GM18517 (cell line): ENCODE results near the gene DAPK1.

Source experiments
- ATAC-seq: cut with Tn5 transposase; IDR thresholded peaks from one replicate; pipeline ENCODE4 v1.9.1; 2021; ENCODE audit warnings: mild to moderate bottlenecking, moderate library complexity; ENCODE audit not compliant: unreplicated experiment

The DAPK1 gene

DNA sequence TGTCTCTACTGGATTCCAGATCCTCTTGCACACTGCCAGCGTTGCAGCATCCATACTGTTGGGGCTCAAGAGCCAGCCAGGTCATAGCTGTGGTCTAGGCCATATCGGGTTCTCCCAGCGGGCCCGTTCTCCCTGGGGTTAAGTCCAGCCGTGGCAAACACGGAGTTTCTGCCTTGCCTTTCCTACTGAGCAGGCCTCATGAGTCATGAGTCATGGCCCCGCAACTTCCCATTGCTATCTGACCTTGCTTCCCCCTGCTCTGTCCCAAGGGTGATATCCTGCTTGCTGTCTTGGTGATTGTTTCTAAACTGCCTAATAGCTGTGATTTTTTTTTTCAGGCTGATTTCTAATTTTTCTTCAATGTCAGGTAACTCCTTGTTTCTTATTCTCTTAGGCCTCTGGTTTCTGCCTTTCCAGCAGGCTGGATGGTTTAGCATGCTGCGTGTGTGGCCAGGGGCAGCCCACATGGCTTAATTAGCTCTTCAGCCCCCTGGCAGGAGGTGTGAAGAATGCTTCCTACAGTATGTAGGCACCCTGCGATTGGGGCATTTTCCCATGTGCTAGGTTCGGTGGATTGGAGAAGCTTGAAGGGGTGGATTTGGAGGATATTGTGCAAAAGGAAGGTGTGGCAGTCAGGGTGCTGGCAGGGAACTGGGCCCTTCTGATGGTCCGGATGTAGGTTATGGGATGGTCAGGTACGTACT, 18.7 kb downstream of the DAPK1 start:
- ATAC-seq = no peak

DNA sequence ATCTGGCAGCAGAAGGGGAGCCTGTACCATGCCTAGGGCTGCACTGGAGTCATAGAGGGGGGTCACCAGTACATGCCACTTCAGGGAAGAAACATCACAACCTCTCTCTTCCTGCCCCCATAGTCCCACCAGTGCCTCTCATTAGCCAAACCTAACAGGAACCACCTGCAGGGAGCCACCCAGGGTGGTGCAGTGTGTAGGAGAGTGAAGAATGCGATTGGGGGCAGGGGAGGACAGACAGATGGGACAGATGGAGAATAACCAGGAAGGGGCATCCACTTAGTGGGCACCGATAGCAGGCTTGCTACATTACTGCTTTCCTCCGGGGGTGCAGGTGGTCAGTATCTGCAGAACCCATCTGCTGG, 19.2 kb downstream of the DAPK1 start:
- ATAC-seq = no peak

DNA sequence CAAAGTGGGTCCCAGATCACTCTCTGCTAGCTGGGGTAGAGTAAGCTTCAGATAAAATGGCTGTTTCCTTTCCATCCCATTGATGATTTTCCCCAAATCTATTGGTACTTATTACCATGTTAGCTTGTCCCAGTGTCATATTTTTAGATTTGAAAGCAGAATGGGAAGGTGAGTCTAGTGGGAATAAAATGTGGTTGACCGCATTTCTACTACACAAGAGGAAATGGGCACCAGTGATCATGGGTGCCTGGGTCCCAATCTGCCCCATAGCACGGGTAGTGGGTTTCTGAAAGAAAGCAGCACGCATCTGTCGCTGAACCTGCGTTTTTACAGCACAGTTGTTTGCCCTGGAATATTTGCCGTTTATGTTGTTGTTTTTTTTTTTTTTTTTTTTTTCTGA, 20.1 kb downstream of the DAPK1 start:
- ATAC-seq = no peak

DNA sequence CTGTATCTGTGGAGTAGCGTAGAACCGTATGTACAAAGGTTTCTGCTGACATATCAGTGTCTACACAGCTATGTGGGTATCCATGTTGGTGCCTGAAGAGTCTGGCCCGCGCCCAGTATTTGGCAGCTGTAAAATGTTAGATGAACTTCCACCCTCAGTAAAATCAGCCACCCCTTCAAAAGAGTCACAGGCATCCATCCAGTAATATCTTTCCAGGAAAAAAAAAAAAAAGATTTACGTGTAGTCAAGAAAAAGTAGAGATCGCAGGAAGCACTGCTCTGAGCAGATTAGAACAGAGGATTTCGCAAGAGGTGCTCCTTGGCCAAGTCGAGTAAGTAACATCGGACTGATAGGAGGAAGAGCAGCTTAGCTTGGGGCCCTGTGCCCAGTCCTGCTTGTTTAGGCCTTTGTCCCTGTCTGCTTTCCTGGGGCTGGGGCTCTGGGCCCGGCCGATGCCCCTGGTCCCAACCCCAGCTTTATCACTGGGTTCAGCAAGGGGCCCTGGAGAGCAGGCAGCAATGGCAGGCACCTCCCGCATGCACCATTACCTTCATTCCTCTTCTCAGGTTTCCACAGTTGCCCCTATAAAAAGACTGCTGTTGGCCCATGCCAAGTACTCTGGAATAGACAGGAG, 21.2 kb downstream of the DAPK1 start:
- no peak for ATAC-seq

DNA sequence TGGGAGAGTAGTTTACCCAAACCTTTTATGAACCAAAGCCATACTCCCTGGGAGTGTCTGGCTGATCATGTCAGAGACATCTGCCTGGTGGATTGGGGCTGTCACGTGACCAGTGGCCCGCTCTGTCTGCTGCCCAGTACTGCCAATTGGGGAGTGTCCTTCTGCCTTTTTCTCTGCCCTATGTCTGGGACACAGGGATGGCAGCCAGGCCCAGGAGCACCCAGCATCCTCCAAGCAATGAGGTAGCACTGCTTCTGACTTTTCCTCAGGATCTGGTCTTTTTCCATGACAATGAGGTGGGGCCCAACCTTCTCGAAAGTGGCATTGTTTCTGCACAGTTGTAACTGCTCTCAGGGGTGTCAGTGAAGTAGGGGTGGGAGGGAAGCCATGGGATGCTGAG, 21.8 kb downstream of the DAPK1 start:
- no peak for ATAC-seq

DNA sequence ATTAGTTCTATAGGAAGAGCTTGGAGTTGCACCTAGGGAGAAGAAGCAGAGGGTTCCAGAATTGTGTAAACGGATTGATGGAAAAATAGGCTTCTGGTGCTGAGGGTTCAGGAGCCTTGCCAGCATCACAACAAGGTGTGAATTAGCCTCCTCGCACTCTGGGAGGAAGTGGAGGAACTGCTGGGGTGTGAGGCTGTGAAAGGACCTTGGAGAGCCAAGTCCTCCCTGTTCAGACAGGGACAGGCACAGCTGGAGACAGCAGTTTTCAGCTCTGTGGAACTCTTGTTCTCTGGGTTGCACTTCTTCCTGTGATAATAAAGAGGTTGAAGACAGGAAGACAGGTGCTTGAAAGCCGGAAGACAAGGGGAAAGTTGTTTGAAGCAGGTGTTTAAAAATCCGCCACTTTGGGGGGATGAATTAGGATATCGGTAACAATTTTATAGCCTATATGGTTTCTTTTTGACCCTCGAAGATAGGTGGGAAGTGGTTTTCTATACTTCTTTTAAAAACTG, 22.6 kb downstream of the DAPK1 start:
- no peak for ATAC-seq

DNA sequence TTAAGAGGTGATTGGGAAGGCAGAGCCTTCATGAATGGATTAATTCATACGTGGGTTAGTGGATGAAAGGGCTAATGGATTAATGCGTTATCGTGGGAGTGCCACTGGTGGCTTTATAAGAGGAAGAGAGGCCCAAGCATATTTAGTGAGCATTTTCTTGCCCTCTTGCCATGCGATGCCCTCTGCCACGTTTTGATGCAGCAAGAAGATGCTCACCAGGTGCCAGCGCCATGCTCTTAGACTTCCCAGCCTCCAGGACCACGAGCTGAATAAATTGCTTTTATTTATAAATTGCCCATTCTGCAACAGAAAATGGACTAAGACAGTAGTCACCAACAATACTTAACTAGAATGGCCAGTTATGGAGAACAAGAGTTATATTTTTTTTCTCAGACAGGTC, 24.2 kb downstream of the DAPK1 start:
- ATAC-seq = no peak

GRCh38 chr9:87524061-87524460, 26.4 kb downstream of the DAPK1 start:
- no peak for ATAC-seq

DNA sequence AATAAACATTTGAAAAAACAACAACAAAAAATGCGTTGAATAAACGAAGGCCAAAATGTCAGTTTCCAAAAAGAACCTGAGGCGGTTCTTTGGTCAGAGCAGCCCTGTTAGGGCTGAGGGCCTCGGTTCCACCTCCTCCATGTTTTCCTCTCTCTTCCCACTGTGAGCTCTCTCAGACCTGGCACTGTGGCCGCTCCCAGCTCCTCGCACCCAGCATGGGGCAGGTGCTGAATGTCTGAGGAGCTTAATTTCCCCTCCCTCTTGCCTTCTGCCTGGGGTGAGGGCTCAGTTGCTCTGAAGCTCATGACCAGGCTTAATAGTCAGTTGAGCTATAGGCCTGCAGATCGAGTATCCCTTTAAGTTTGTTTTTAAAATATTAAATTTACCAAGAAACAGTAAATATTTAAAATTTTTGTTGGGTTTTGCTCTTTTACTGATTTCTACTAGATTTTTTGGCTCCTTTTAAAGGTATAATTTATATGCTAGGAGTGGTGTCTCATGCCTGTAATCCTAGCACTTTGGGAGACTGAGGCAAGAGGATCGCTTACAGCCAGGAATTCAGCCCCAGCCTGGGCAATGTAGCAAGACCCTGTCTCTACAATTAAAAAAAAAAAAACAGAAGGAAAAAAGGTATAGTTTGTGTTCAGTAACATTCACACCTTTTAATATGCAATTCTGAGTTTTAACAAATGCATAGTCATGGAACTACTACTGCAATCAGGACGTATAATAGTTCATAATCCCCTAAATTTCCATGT, 28.1 kb downstream of the DAPK1 start:
- no peak for ATAC-seq

DNA sequence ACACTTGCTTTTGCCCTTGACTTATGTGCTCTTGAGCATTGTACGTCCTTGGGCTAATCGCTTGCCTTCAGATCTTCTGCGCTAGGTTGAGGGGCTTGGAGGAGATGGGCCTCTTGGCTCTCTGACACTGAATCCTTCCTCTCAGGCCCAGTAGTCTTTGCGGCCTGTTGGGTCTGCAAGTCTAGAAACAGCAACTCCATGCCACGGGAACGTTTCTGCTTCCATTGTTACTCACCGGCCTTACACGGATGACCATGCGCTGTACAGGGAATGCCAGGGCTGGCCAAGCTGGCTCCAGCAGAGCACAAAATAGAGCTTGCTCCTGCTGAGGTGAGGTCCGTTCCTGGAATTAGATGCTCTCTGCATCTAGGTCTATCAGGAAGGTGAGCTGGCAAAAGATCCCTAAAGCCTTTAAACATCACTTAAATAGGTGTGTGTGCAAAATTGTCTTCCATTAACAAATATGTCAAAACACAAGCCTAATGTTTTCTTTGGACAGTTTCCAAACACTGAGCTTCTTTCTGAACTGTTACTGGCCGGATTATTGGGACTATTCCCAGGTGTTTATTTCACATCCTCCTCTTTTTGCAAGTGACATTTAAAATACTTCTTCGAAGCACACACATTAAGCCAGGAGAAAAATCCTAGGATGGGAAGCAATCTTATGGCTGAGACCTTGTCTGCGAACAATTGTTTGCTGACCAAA, 29.7 kb downstream of the DAPK1 start:
- no peak for ATAC-seq

- ATAC-seq = no peak
Measured at GRCh38 chr9:87528969-87529368, 31.3 kb downstream of the DAPK1 start.

- ATAC-seq = no peak
Measured at GRCh38 chr9:87529671-87530070, 32.0 kb downstream of the DAPK1 start.

GRCh38 chr9:87530716-87531115, 33.0 kb downstream of the DAPK1 start:
- ATAC-seq = no peak

DNA sequence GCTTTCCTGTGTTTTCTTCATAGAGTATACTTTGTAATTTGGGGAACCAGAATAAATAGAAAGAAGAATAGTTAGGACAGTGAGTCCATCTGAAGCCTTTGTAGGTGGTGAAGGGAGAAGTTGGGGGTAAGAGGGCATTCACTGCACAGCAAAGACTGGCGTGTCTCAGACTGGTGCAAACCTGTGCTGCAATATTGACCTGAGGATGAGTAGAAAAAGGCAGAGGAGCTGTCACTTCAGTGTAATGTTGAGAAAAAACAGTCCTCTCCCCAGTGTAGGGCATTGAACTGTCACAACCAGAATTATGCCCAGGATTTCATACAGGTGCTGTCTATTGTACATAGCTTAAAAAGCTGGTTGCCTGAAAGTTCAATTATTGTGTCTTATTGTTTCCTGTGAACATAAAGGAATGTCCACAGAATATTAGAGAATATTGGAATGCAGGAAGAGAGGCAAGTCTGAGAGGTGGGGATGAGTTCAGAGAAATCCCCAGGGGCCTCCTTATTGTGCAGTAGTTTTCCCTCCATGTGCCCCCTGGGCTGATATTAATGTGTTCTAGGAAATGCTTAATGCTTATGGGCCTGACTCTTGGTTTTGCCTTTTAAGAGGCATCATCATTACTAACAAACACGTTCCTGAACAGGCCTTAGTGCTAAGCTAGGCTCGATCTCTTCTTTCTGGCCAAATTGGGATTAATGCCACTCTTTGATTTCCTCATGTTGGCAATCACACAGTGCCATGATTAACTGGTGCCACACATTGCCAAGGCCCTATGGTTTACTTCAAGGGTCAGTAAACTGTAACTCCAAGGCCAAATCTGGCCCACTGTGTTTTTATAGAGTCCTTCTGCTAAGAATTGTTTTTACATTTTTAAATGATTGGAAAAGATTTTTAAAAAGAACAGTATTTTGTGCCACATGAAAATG, 34.0 kb downstream of the DAPK1 start:
- ATAC-seq = no peak

GRCh38 chr9:87533271-87533670, 35.6 kb downstream of the DAPK1 start:
- no peak for ATAC-seq

- ATAC-seq = no peak
Measured at GRCh38 chr9:87534036-87534435, 36.4 kb downstream of the DAPK1 start.

DNA sequence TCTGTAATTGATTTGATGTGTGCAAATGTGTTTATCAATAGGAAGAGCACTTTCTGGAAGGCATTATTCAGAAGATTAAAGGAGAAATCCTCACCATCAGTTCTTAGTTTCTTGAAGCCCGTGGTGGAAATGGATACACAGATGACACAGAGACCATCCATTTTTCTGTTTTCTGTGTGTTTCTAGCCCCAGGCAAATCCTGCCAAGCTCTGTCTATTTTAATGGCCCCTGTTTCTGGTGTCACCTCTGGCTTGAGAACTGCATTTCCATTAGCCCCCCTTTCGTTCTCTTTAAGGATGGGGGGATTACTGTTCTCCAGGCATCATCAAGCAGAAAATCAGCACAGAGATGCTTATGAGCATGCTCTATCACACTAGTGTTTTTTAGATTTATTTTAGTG, 37.3 kb downstream of the DAPK1 start:
- ATAC-seq = no peak

DNA sequence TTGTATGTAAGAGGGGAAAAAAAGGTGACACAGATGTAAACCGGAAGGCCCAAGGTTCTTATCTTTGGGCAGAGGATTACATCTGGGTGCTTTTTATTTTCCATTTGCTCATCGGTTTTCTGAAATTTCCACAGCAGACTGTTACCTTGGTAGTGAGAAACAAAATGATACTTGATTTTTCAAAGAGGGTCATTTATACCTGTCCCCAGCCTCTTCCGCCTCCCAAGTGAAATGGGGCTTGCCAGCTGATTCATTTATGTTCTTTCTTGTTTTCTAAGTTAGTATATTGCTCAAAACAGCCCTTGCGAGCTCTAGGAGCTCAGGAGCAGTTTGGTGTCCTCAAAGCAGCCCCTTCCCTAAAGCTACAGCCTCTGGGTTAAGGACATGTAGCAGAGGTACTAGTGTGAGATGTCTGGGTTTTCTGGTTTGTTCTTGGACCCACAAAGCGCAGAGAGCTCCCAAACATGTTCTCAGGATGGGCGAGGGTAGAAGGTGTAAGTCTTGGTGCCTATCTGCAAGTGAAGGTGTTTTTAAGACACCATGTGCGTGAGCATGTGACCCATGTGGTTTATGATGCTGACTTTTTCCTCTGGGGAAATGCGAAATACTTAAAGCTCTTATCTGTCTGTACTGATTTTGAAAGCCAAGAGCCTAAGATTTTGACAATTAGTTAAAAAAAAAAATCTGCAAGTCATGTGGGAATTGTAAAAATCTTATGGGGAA, 38.3 kb downstream of the DAPK1 start:
- peak; percentile 88 for ATAC-seq

- ATAC-seq = no peak
Measured at GRCh38 chr9:87537625-87538024, 40.0 kb downstream of the DAPK1 start.
